AG10803 (cell line): Measurements from ENCODE around the gene C19orf25.

Experiments used
- DNase-seq: peaks from one replicate; pipeline ENCODE4 v3.0.0; 2010; ENCODE audit warnings: low read depth
- H3K4me3 ChIP-seq: 2 replicates; pipeline ENCODE4 v1.5.1; 2011; ENCODE audit warnings: mild to moderate bottlenecking, low read length, control low read depth
- CTCF ChIP-seq: conservative IDR thresholded peaks from 2 replicates; pipeline ENCODE4 v1.5.1; 2011; ENCODE audit warnings: mild to moderate bottlenecking, low read length, control low read depth, inconsistent platforms

Gene C19orf25

GRCh38 chr19:1468821-1469254 is 10.2 kb downstream of the C19orf25 start:
- DNase-seq: peak; percentile 53
- no peak for TF ChIP-seq CTCF
- peak overlapping the region; percentile 17; the same call in 1 of the 2 replicates for H3K4me3 ChIP-seq

GRCh38 chr19:1468274-1468820 is 10.7 kb downstream of the C19orf25 start:
- peak overlapping the region; percentile 24 for H3K4me3 ChIP-seq
- TF ChIP-seq CTCF: no peak

GRCh38 chr19:1467490-1468273 is 11.3 kb downstream of the C19orf25 start:
- H3K4me3 ChIP-seq: no peak overlapping the region
- DNase-seq: no peak
- no peak for TF ChIP-seq CTCF

More at GRCh38 chr19:1468274-1468820, 10.7 kb downstream of the C19orf25 start:
- no peak for DNase-seq

GRCh38 chr19:1467215-1467489 is 11.9 kb downstream of the C19orf25 start:
- DNase-seq: no peak
- no peak overlapping the region for H3K4me3 ChIP-seq
- no peak for TF ChIP-seq CTCF

GRCh38 chr19:1466461-1467214 is 12.4 kb downstream of the C19orf25 start:
- no peak for DNase-seq
- TF ChIP-seq CTCF: no peak

GRCh38 chr19:1466018-1466460 is 13.0 kb downstream of the C19orf25 start:
- no peak for TF ChIP-seq CTCF
- H3K4me3 ChIP-seq: no peak overlapping the region
- DNase-seq: no peak

More at GRCh38 chr19:1466461-1467214, 12.4 kb downstream of the C19orf25 start:
- no peak overlapping the region for H3K4me3 ChIP-seq
